Hippocampal formation (tissue), 2 donors: Measurements from ENCODE around the gene PTPRO.

Experiments
- DNase-seq, 2 donors: peaks; one replicate each; lab custom pipeline; 2025; lab: John Stamatoyannopoulos, UW

PTPRO gene

GRCh38 chr12:15322164-15323061 lies at the start of gene PTPRO:
PTPRO (plus strand) TSS chr12:15322508.
- DNase-seq: no peak

DNA sequence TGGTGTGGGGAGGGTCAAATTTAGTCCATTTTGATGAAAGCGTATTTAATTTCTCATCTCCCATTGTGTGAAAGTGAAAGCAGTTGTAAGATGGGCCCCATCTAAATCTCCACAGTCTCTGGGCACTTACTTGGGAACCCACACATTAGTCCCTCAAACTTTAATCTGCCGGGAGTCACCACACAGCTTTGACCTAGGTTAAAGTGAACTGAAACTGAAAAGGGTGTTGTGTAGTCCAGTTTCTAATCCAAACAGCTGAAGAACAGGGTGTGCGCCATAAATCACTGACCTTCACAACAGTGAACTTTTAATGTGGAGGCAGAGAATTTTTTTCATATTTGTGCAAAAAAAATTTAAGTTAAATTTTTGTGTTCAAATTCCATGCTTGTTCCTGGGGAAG lies 48.4 kb upstream of the PTPRO start:
- DNase-seq: no peak

- no peak for DNase-seq
Observed at GRCh38 chr12:15274561-15274967, 47.7 kb upstream of the PTPRO start.

GRCh38 chr12:15276088-15276698 lies 46.1 kb upstream of the PTPRO start:
- peak; percentile 5 to 55 for DNase-seq

- no peak for DNase-seq
Observed at GRCh38 chr12:15278816-15279658, 43.3 kb upstream of the PTPRO start.

- DNase-seq: no peak
Observed at GRCh38 chr12:15280930-15281329, 41.4 kb upstream of the PTPRO start.

DNA sequence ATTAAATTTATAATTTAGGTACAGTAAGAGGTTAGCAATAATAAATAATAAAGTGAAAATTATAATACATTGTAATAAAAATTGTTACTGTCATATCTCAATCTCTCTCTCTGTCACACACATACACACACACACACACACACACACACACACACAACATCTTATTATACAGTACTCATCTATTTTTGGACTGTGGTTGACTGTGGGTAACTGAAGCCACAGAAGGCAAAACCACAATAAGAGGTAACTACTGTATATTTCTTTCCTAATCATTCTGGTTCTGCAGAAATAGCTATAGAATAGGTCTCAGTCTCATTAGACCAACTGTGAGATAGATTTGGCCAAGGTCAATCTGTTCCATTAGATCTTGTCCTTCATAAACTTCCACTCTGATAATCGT lies 33.1 kb upstream of the PTPRO start:
- DNase-seq: no peak

- no peak for DNase-seq
Observed at GRCh38 chr12:15293731-15294130, 28.6 kb upstream of the PTPRO start.

GRCh38 chr12:15299947-15300346 lies 22.4 kb upstream of the PTPRO start:
- no peak for DNase-seq

DNA sequence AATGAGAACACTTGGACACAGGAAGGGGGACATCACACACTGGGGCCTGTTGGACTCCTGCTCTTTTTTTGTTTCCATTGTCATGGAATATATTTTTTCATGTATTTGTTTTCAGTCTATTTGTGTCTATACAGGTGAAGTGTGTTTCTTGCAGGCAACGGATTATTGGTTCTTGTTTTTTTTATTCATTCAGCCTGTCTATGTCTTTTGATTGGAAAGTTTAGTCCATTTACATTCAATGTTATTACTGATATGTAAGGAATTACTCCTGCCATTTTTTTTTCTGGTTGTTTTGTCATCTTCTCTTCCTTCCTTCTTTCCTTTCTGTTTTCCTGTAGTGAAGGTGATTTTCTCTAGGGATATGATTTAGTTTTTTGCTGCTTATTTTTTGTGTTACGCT lies 18.0 kb upstream of the PTPRO start:
- no peak for DNase-seq

DNA sequence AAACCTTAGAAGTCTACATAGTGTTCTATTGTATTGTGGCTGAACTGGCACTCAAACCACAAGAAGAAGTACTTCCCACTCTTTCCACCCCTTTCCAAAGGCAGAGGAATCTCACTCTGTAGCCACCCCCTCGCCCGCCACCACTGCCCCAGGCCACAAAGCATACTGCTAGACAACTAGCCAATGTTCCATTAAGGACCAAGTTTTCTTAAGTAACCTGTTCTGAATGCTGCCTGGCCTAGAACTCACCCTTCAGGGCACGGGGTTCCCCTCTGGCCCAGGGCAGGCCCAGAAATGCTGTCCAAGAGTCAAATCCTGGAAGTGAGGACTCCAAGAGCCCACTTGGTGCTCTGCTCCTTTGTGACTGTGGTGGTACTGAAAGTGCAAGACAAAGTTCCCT lies 15.7 kb upstream of the PTPRO start:
- no peak for DNase-seq

- DNase-seq: no peak
Observed at GRCh38 chr12:15307079-15307478, 15.2 kb upstream of the PTPRO start.

DNA sequence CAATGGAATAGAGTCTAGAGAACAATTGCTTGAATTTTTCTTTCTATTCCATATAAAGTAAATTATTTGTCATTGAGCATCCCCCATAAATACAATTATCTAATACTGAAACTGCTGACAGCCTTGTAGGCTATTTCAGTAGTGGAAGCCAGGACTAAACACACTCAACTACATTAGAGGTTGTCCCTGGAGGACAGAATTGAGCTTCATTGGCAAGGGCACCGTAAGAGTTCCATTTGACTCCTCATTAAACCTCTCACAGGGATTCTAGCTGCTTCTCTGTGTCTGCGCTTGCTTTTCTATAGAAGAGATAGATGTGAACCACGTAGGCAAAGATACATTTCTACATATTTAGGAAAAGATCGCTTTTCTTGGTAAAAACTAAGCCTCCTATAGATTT lies 3.5 kb upstream of the PTPRO start:
- DNase-seq: no peak

GRCh38 chr12:15320881-15321280 lies 1.4 kb upstream of the PTPRO start:
- no peak for DNase-seq

DNA sequence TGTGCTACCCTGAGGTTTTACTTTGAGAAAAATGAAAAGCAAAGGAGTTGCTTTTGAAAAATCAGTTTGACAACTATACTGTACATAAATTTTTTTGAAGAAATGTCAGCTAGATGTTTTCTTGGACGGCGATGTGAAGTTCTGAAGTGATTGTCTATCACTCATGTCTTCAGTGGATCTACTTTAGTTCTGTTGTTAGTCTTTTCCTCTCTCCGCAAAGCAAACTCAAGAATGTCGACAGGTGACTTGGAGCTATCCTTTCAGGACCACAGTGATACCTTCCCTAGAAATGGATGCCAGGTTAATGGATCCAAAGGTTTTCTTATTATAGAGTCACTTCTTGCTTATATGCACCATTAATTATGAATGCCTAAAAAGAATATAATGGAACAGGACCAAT lies 1.2 kb downstream of the PTPRO start:
- DNase-seq: no peak

DNA sequence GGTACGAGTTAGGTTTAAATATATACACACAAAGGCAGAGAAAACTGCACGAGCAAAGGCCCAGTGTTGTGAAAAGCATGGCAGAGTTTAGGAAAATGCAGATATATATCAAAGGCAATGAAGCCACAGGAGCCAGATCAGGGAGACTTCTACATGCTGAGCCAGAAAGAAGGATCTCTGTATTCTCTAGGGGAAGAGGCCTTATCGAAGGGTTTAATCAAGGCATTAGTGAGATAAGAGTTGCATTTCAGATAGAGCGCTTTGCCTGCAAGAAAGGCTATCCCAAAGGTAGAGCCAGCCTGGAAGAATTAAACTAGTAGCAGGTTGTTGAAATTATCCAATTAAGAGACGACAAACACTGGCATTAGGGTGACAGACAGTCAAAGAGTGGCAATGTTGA lies 7.6 kb downstream of the PTPRO start:
- DNase-seq: no peak

- no peak for DNase-seq
Observed at GRCh38 chr12:15334225-15334624, 11.9 kb downstream of the PTPRO start.

GRCh38 chr12:15335959-15336358 lies 13.7 kb downstream of the PTPRO start:
- no peak for DNase-seq

GRCh38 chr12:15336768-15337553 lies 14.7 kb downstream of the PTPRO start:
- DNase-seq: no peak

DNA sequence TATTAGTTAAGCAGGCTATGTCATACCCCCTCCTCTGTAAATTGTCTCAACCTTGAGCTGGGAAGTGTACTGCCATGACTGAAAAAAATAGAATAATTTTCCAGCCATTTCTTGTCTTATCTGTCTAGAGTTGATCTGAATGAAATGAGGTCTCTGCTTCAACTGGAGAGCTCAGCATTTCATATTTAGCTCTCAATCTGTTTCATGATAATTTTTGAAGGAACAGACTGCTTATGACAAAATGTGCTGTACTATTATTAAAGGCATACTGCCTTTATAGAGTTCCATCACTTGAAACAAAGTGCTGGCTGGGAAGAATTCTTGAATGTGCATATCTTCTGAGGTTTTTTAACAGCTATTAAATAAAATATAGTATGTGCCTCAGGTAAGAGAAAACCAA lies 19.1 kb downstream of the PTPRO start:
- DNase-seq: peak in 1 of 2 donors; percentile 25

DNA sequence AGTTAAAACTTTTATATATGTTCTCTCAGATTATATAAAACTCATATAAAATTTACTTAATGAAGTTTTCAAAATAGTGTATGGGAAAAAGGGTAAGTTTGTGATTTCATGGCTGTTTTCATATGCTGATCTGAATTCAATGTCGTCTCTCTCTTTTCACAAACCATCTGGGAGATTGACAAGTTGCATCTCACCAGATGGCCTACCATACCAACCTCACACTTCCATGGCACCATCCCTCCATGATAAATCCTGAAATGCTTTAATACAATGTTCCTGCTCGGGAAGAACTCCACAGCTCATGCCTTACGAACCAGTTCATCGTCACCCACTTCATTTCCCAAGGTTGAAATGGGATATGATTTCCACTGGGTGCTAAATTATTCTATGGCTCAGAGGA lies 22.3 kb downstream of the PTPRO start:
- no peak for DNase-seq

DNA sequence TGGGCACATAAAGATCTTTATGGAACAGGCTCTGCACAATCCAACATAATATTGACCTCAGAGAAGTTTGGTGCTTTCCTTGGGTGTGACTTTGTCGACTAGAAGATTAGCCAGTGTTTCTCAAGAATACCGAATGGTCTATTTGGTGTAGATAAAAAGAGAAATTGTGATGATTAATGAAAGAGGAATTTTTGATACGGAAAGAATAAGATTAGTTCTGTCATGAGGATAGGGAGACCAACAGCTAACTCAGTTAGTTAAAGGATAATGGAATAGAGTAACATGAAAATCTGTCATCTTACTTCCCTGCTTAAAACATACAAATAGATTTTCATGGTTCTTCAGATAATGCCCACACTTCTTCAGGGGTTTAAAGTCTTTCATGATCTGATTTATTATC lies 24.2 kb downstream of the PTPRO start:
- no peak for DNase-seq
